Esophagus squamous epithelium (tissue), 4 donors: ENCODE measurements around the gene LDLRAP1.

Experiments used
- POLR2A ChIP-seq, 4 donors: fragments of 450-650 bp; IDR thresholded peaks; one replicate each; pipeline ENCODE4 v1.6.1; 2017; ENCODE audit warnings: antibody characterized with exemption in 4 of 4, mild to moderate bottlenecking in 4 of 4, moderate library complexity in 3 of 4
- TF ChIP-seq, protein P1 (sequence below), 6 experiments: fragments of 450-650 bp in 4 of 6; fragments of 200-600 bp in 2 of 6; sonication (generic) in 2 of 6; IDR thresholded peaks; one replicate each; pipeline ENCODE4 v1.5.1; 2016 to 2019; ENCODE audit warnings: antibody characterized with exemption in 6 of 6, mild to moderate bottlenecking in 4 of 6, moderate library complexity in 4 of 6

DNA sequence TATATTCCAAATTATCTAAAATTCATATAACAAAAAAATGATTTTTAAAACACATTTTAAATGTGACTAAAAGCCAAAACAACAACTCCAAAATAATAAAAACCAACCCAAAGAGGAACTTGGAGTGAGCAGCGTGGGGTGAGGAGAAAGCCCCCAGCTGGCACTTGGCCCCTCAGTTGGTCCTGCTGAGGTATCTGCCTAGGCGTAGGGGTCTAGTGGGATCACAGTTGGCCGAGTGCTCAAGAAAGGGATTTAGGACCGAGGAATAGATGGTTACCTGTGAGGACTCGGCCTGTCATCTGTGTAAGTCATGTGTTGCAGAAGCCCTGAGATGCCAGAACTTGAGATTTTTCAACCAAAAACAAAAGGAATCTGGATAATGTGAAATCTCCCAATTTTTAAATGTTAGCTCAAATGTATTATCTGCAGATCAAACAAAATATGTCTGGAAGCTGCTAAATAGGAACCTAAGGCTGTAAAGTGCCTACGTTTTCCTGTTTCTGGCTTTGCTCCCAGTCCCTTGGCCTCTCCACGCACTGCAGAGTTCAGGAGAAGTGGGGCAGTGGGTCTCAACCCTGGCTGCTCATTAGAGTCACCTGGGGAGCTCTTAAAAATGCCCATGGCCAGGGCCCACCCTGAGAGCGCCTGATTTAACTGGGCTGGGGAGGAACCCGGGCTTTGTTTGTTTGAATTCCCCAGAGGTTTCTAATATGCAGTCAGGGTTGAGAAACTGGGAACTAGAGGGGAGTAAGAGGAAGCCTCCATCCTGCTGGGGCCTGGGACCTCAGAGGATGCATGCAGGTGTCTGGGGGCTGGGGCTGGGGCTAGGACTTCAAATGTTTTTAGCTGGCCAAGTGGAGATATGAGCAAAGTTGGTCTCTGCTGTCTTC is 38.5 kb upstream of the LDLRAP1 start:
- no peak for TF ChIP-seq POLR2A (IDR thresholded peaks at IDR 0.05)
- TF ChIP-seq, protein P1, sequence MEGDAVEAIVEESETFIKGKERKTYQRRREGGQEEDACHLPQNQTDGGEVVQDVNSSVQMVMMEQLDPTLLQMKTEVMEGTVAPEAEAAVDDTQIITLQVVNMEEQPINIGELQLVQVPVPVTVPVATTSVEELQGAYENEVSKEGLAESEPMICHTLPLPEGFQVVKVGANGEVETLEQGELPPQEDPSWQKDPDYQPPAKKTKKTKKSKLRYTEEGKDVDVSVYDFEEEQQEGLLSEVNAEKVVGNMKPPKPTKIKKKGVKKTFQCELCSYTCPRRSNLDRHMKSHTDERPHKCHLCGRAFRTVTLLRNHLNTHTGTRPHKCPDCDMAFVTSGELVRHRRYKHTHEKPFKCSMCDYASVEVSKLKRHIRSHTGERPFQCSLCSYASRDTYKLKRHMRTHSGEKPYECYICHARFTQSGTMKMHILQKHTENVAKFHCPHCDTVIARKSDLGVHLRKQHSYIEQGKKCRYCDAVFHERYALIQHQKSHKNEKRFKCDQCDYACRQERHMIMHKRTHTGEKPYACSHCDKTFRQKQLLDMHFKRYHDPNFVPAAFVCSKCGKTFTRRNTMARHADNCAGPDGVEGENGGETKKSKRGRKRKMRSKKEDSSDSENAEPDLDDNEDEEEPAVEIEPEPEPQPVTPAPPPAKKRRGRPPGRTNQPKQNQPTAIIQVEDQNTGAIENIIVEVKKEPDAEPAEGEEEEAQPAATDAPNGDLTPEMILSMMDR (IDR thresholded peaks at IDR 0.05): no peak
